ENCODE data around the gene CPSF4L. TPM values are rescaled to one million over a fixed set of nuclear protein-coding genes. Genes with fewer than 3 reads are reported as not detected.

CPSF4L gene
- total RNA-seq, 1 donor from 2014 or later, result not detected

GRCh38 chr17:73248532-73248931 is 13.1 kb downstream of the CPSF4L start:
- intact Hi-C loops (cut with micrococcal nuclease), result no loop called here
- no peak for DNase-seq
- no peak overlapping the region for H3K27ac ChIP-seq (replicated peaks)
- H3K4me3 ChIP-seq, result no peak overlapping the region
- TF ChIP-seq, protein P1, sequence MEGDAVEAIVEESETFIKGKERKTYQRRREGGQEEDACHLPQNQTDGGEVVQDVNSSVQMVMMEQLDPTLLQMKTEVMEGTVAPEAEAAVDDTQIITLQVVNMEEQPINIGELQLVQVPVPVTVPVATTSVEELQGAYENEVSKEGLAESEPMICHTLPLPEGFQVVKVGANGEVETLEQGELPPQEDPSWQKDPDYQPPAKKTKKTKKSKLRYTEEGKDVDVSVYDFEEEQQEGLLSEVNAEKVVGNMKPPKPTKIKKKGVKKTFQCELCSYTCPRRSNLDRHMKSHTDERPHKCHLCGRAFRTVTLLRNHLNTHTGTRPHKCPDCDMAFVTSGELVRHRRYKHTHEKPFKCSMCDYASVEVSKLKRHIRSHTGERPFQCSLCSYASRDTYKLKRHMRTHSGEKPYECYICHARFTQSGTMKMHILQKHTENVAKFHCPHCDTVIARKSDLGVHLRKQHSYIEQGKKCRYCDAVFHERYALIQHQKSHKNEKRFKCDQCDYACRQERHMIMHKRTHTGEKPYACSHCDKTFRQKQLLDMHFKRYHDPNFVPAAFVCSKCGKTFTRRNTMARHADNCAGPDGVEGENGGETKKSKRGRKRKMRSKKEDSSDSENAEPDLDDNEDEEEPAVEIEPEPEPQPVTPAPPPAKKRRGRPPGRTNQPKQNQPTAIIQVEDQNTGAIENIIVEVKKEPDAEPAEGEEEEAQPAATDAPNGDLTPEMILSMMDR (IDR thresholded peaks at IDR 0.05; ENCODE audit: borderline replicate concordance), result no peak
- no peaks in the 10 kb centered on the region for H3K4me1 ChIP-seq
- H3K9me3 ChIP-seq (replicated peaks), result no peaks in the 10 kb centered on the region
- peaks cover 35% of the 10 kb centered on the region for H3K36me3 ChIP-seq
- no peaks in the 10 kb centered on the region for H3K27me3 ChIP-seq (ENCODE audit: low read depth)

GRCh38 chr17:73247726-73248125 is 14.0 kb downstream of the CPSF4L start:
- Histone ChIP-seq H3K4me1 (no peaks in the 10 kb centered on the region), H3K9me3 (replicated peaks) (no peaks in the 10 kb centered on the region), H3K27me3 (ENCODE audit: low read depth) (no peaks in the 10 kb centered on the region), H3K27ac (replicated peaks) (no peak overlapping the region), H3K36me3 (peaks cover 42% of the 10 kb centered on the region), H3K4me3 (no peak overlapping the region)
- intact Hi-C loops (cut with micrococcal nuclease), result no loop called here
- DNase-seq, result no peak
- TF ChIP-seq, protein P1 (IDR thresholded peaks at IDR 0.05; ENCODE audit: borderline replicate concordance), result no peak

DNA sequence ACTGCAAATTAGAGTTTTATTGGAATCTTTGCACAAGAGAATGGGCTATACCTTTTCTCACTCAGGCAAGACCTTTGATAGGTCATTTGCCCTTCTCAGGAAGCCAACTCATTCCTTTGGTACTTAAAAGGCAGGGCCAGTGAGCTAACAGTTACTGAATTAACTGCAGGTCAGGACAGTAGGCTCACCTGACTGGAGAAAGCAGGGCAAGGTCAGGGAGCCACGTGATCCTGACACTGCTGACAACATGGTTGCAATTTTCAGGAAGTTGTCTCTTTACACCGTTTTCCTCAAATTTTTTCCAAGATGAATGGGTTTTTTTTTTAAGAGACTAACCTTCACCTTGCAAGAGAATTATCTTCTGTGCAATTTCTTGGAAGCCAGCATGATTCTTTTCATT is 21.1 kb downstream of the CPSF4L start:
- DNase-seq, result no peak
- peaks cover 67% of the 10 kb centered on the region for H3K36me3 ChIP-seq

DNA sequence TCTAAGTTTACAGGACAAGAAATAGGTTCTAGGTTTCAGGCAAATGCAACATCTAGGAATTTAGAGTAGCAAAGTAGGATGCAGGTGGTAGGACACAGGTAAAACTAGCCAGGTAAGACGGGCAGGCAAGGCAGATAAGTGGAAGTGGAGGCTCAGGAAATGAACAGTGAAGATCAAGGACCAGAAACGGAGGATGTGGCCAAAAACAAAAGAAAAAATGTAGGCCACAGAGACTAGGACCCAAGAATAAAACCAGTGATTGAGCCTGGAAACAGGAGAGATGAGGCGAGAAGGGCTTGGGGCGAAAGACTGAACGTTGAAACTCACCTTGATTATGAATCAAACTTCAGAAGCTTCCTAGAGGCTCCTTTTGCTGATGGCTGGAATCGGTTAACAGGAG is 24.0 kb downstream of the CPSF4L start:
- Histone ChIP-seq H3K9me3 (replicated peaks) (no peaks in the 10 kb centered on the region), H3K4me1 (peaks cover 56% of the 10 kb centered on the region), H3K27ac (replicated peaks) (no peak overlapping the region), H3K36me3 (peaks cover 49% of the 10 kb centered on the region), H3K27me3 (ENCODE audit: low read depth) (no peaks in the 10 kb centered on the region), H3K4me3 (no peak overlapping the region)
- no peak for DNase-seq
- intact Hi-C loops (cut with micrococcal nuclease), result no loop called here
- TF ChIP-seq, protein P1 (IDR thresholded peaks at IDR 0.05; ENCODE audit: borderline replicate concordance), result no peak

More for the DNA sequence above, 21.1 kb downstream of the CPSF4L start:
- Histone ChIP-seq H3K27me3 (ENCODE audit: low read depth) (no peaks in the 10 kb centered on the region), H3K4me3 (no peak overlapping the region), H3K4me1 (peaks cover 40% of the 10 kb centered on the region), H3K27ac (replicated peaks) (no peak overlapping the region), H3K9me3 (replicated peaks) (no peaks in the 10 kb centered on the region)
- intact Hi-C loops (cut with micrococcal nuclease), result no loop called here
- TF ChIP-seq, protein P1 (IDR thresholded peaks at IDR 0.05; ENCODE audit: borderline replicate concordance), result no peak

DNA sequence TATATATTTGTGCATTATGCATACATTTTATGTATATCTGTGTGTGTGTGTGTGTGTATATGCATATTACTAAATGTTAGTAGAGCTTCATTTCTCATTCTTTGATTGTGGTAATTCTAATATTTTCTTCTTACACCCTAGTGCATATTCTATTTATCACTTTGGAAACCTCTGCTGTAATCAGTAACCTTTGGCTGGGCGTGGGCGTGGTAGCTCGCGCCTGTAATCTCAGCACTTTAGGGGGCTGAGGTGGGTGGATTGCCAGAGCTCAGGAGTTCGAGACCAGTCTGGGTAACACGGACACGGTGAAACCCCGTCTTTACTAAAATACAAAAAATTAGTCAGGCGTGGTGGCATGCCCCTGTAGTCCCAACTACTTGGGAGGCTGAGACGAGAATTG is 26.9 kb downstream of the CPSF4L start:
- intact Hi-C loops (cut with micrococcal nuclease), result no loop called here
- peaks cover 75% of the 10 kb centered on the region for H3K4me1 ChIP-seq

More for the DNA sequence above, 26.9 kb downstream of the CPSF4L start:
- no peak for DNase-seq
- Histone ChIP-seq H3K27ac (replicated peaks) (no peak overlapping the region), H3K27me3 (ENCODE audit: low read depth) (no peaks in the 10 kb centered on the region), H3K36me3 (peaks cover 33% of the 10 kb centered on the region), H3K4me3 (no peak overlapping the region), H3K9me3 (replicated peaks) (no peaks in the 10 kb centered on the region)
- TF ChIP-seq, protein P1 (IDR thresholded peaks at IDR 0.05; ENCODE audit: borderline replicate concordance), result no peak

All from left ventricle myocardium inferior (tissue), 1 donor.